Astrocyte (in vitro differentiated cells and primary cell): ENCODE data around the gene BANF2. TPM values are rescaled to one million over a fixed set of nuclear protein-coding genes. Genes with fewer than 3 reads are reported as not detected.
"Not testable (repeated sequence)": the region's sequence is repeated elsewhere in the genome, so short reads cannot be mapped to it uniquely, and the experiment has no call there.

Experiments
- DNase-seq: peaks from one replicate; pipeline ENCODE4 v3.0.0-alpha.2; 2010; ENCODE audit warnings: low read depth
- FAIRE-seq: peaks from 2 replicates; lab custom pipeline; 2011; peaks lifted over from hg19 to GRCh38; lab: Jason Lieb, UNC
- H2AFZ ChIP-seq: 2 replicates; pipeline ENCODE4 v1.6.0; 2012; ENCODE audit warnings: low read depth, low read length, inconsistent platforms
- H3K27ac ChIP-seq: 2 replicates; pipeline ENCODE4 v1.5.1; 2011; ENCODE audit warnings: low read depth, low read length, inconsistent platforms
- H3K27me3 ChIP-seq: 2 replicates; pipeline ENCODE4 v1.6.0; 2011; ENCODE audit warnings: low read length, inconsistent platforms; ENCODE audit not compliant: insufficient read depth
- H3K36me3 ChIP-seq: 2 replicates; pipeline ENCODE4 v1.5.1; 2011; ENCODE audit warnings: low read length, inconsistent platforms; ENCODE audit not compliant: insufficient read depth
- H3K4me1 ChIP-seq: 2 replicates; pipeline ENCODE4 v1.5.1; 2011; ENCODE audit warnings: low read length, inconsistent platforms; ENCODE audit not compliant: insufficient read depth
- H3K4me2 ChIP-seq: 2 replicates; pipeline ENCODE4 v1.6.0; 2012; ENCODE audit warnings: low read length, inconsistent platforms
- H3K4me3 ChIP-seq: 2 replicates; pipeline ENCODE4 v1.5.1; 2011; ENCODE audit warnings: low read depth, mild to moderate bottlenecking, low read length, inconsistent platforms; ENCODE audit not compliant: insufficient read depth
- H3K79me2 ChIP-seq: 2 replicates; pipeline ENCODE4 v1.6.0; 2012; ENCODE audit warnings: mild to moderate bottlenecking, low read length, inconsistent platforms; ENCODE audit not compliant: insufficient read depth
- H3K9ac ChIP-seq: 2 replicates; pipeline ENCODE4 v1.6.0; 2012; ENCODE audit warnings: mild to moderate bottlenecking, low read length, inconsistent platforms
- H3K9me3 ChIP-seq: 2 replicates; pipeline ENCODE4 v1.5.1; 2012; ENCODE audit warnings: low read depth, mild to moderate bottlenecking, low read length, inconsistent platforms; ENCODE audit not compliant: insufficient read depth
- H4K20me1 ChIP-seq: 2 replicates; pipeline ENCODE4 v1.6.0; 2012; ENCODE audit warnings: low read length, inconsistent platforms; ENCODE audit not compliant: insufficient read depth
- H3K27ac Mint-ChIP-seq: one replicate; pipeline ENCODE4 v1.8.0; 2021; ENCODE audit warnings: mild to moderate bottlenecking, mixed read lengths; ENCODE audit not compliant: unreplicated experiment
- H3K27me3 Mint-ChIP-seq: one replicate; pipeline ENCODE4 v1.8.0; 2021; ENCODE audit warnings: low read depth, mixed read lengths; ENCODE audit not compliant: unreplicated experiment
- H3K36me3 Mint-ChIP-seq: one replicate; pipeline ENCODE4 v1.8.0; 2021; ENCODE audit warnings: low read depth, mixed read lengths; ENCODE audit not compliant: unreplicated experiment
- H3K4me1 Mint-ChIP-seq: one replicate; pipeline ENCODE4 v1.8.0; 2021; ENCODE audit warnings: low read depth, mixed read lengths; ENCODE audit not compliant: unreplicated experiment
- H3K4me3 Mint-ChIP-seq: one replicate; pipeline ENCODE4 v1.8.0; 2021; ENCODE audit warnings: mild to moderate bottlenecking, moderate library complexity, mixed read lengths; ENCODE audit not compliant: unreplicated experiment
- H3K9me3 Mint-ChIP-seq: one replicate; pipeline ENCODE4 v1.8.0; 2021; ENCODE audit warnings: mild to moderate bottlenecking, mixed read lengths; ENCODE audit not compliant: unreplicated experiment
- EZH2 ChIP-seq: IDR thresholded peaks from 2 replicates; pipeline ENCODE4 v1.6.1; 2012; ENCODE audit warnings: mild to moderate bottlenecking, low read length, inconsistent platforms; ENCODE audit not compliant: insufficient read depth
- total RNA-seq: library from RNA; stranded (reverse); gene quantifications from 2 replicates; pipeline ENCODE4 v1.2.1, GENCODE V29; 2021
- TF ChIP-seq, protein P1 (sequence below): IDR thresholded peaks from 2 replicates; pipeline ENCODE4 v1.5.1; 2011; ENCODE audit warnings: low read depth, mild to moderate bottlenecking, inconsistent platforms, low read length, moderate library complexity; ENCODE audit not compliant: insufficient read depth

BANF2 gene
- total RNA-seq, 1 donor from 2014 or later: not detected

DNA sequence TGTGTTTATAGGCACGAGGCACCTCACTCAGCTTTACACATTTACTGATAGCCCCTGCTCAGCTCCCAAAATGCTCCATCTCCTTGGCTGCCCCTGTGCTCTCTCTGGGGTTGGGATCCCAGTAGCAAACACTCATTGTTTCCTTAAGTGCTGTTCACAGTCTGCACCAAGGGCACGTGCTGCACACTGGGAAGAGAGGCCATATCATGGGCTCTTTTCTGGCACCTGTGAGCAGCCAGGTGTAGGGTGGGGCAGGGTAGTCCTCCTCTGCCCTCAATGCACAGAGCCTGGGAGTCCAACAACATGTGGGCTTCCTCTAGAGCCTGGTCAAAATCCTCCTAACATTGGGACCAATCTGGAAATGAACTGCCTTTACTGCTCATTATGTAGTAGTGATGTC lies 67.9 kb downstream of the BANF2 start:
- Mint-ChIP-seq H3K36me3 (no peaks in the 10 kb centered on the region), H3K27me3 (peaks cover 17% of the 10 kb centered on the region), H3K4me1 (peaks cover 3% of the 10 kb centered on the region), H3K27ac (no peak overlapping the region), H3K4me3 (no peak overlapping the region), H3K9me3 (no peaks in the 10 kb centered on the region)
- Histone ChIP-seq H3K4me3 (no peak overlapping the region), H3K79me2 (no peaks in the 10 kb centered on the region), H3K4me2 (no peak overlapping the region), H3K4me1 (peaks cover 4% of the 10 kb centered on the region), H3K27me3 (no peaks in the 10 kb centered on the region), H2AFZ (no peak overlapping the region), H4K20me1 (no peaks in the 10 kb centered on the region), H3K9ac (no peak overlapping the region), H3K27ac (no peak overlapping the region), H3K36me3 (no peaks in the 10 kb centered on the region), H3K9me3 (no peaks in the 10 kb centered on the region)
- TF ChIP-seq, protein P1, sequence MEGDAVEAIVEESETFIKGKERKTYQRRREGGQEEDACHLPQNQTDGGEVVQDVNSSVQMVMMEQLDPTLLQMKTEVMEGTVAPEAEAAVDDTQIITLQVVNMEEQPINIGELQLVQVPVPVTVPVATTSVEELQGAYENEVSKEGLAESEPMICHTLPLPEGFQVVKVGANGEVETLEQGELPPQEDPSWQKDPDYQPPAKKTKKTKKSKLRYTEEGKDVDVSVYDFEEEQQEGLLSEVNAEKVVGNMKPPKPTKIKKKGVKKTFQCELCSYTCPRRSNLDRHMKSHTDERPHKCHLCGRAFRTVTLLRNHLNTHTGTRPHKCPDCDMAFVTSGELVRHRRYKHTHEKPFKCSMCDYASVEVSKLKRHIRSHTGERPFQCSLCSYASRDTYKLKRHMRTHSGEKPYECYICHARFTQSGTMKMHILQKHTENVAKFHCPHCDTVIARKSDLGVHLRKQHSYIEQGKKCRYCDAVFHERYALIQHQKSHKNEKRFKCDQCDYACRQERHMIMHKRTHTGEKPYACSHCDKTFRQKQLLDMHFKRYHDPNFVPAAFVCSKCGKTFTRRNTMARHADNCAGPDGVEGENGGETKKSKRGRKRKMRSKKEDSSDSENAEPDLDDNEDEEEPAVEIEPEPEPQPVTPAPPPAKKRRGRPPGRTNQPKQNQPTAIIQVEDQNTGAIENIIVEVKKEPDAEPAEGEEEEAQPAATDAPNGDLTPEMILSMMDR: no peak
- no peak for TF ChIP-seq EZH2
- DNase-seq (no peak), FAIRE-seq (no peak)

DNA sequence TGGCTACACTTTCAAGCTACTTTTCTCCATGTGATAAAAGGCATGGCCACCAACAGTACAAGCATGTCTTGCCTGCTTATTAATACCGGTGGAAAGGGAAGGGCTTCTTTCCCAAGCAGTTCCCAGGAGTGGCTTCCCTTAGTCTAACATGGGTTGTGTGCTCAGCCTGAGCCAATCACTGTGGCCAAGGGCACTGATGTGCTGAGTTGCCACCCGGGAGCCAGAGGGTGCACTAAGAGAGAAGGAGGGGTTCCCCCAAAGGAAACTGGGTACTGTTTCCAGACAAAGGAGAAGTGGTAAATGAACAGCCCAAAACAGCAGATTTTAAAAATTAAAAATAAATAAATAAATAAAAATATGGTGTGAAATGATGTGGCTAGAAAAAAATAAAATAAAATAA lies 68.5 kb downstream of the BANF2 start:
- H2AFZ ChIP-seq: no peak overlapping the region
- no peak overlapping the region for H3K4me2 ChIP-seq
- H4K20me1 ChIP-seq: no peaks in the 10 kb centered on the region
- H3K27ac ChIP-seq: no peak overlapping the region
- H3K9me3 Mint-ChIP-seq: no peaks in the 10 kb centered on the region
- no peaks in the 10 kb centered on the region for H3K36me3 ChIP-seq
- H3K4me3 Mint-ChIP-seq: no peak overlapping the region
- FAIRE-seq (no peak), DNase-seq (no peak)
- H3K4me1 Mint-ChIP-seq: peaks cover 3% of the 10 kb centered on the region
- no peaks in the 10 kb centered on the region for H3K27me3 ChIP-seq
- no peaks in the 10 kb centered on the region for H3K36me3 Mint-ChIP-seq
- no peak overlapping the region for H3K9ac ChIP-seq
- no peak overlapping the region for H3K27ac Mint-ChIP-seq
- H3K9me3 ChIP-seq: no peaks in the 10 kb centered on the region
- H3K27me3 Mint-ChIP-seq: peaks cover 18% of the 10 kb centered on the region
- TF ChIP-seq, protein P1: no peak
- TF ChIP-seq EZH2: no peak
- H3K4me1 ChIP-seq: peaks cover 4% of the 10 kb centered on the region
- no peaks in the 10 kb centered on the region for H3K79me2 ChIP-seq
- H3K4me3 ChIP-seq: no peak overlapping the region

DNA sequence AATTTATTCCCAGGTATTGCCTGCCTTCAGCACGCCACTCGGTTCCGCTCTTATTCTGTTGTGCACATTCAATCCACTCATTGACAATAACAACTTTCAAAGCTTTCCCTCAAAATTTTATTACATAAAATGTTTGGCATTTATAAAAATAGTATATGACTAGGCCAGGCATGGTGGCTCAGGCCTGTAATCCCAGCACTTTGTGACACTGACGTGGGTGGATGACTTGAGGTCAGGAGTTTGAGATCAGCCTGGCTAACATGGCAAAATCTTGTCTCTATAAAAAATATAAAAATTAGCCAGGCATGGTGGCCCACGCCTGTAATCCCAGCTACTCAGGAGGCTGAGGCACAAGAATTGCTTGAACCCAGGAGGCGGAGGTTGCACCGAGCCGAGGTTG lies 70.0 kb downstream of the BANF2 start:
- not testable (repeated sequence) for H3K36me3 ChIP-seq

More for the DNA sequence above, 70.0 kb downstream of the BANF2 start:
- H3K4me3 ChIP-seq, H3K4me3 Mint-ChIP-seq, H3K36me3 Mint-ChIP-seq, H2AFZ ChIP-seq, H3K4me1 Mint-ChIP-seq, H3K9me3 Mint-ChIP-seq, H3K4me1 ChIP-seq, FAIRE-seq, H4K20me1 ChIP-seq, H3K9me3 ChIP-seq, H3K27ac Mint-ChIP-seq, H3K27ac ChIP-seq, H3K79me2 ChIP-seq, H3K4me2 ChIP-seq, DNase-seq, H3K27me3 ChIP-seq, H3K9ac ChIP-seq: not testable (repeated sequence)
- H3K27me3 Mint-ChIP-seq: peaks cover 20% of the 10 kb centered on the region
